AG04450 (cell line): ENCODE results near the gene PRKRA. TPM values are rescaled to one million over a fixed set of nuclear protein-coding genes. Genes with fewer than 3 reads are reported as not detected.
"Not testable (repeated sequence)": the region's sequence is repeated elsewhere in the genome, so short reads cannot be mapped to it uniquely, and the experiment has no call there.

Source experiments
- CTCF ChIA-PET: fragments of 300-600, 350-600 bp; formaldehyde crosslinking; extraction: SDS; loops from one replicate; lab custom pipeline; 2022; ENCODE audit warnings: antibody characterized with exemption, inconsistent platforms; lab: Charles Lee
- POLR2A ChIA-PET: fragments of 350-600 bp; formaldehyde crosslinking; extraction: SDS; loops from one replicate; lab custom pipeline; 2021; ENCODE audit warnings: antibody characterized with exemption, inconsistent platforms; lab: Yijun Ruan, JAX
- DNase-seq: peaks from one replicate; pipeline ENCODE4 v3.0.0-alpha.2; 2011; ENCODE audit warnings: low read depth, low spot score
- H3K27ac ChIP-seq: one replicate; pipeline ENCODE4 v1.5.1; 2012; ENCODE audit warnings: low read depth, low read length, control low read depth
- H3K27me3 ChIP-seq: one replicate; pipeline ENCODE4 v1.6.0; 2012; ENCODE audit warnings: low read length; ENCODE audit not compliant: control insufficient read depth, insufficient read depth
- H3K4me3 ChIP-seq: 2 replicates; pipeline ENCODE4 v1.5.1; 2011; ENCODE audit warnings: mild to moderate bottlenecking, low read depth, low read length, control low read depth
- H3K9me3 ChIP-seq: 2 replicates; pipeline ENCODE4 v1.5.1; 2012; ENCODE audit warnings: low read length; ENCODE audit not compliant: control insufficient read depth, insufficient read depth
- polyA plus RNA-seq: library from polyadenylated mRNA; depleted of rRNA; stranded (reverse); fragments of >200 nt; gene quantifications from 2 replicates; pipeline ENCODE4 v1.2.3, GENCODE V29; 2011
- TF ChIP-seq, protein P1 (sequence below): IDR thresholded peaks from 2 replicates; pipeline ENCODE4 v1.5.1; 2011; ENCODE audit warnings: low read depth, low read length, control low read depth, inconsistent platforms

PRKRA gene
- polyA plus RNA-seq, 1 experiment: 58.6 TPM

DNA sequence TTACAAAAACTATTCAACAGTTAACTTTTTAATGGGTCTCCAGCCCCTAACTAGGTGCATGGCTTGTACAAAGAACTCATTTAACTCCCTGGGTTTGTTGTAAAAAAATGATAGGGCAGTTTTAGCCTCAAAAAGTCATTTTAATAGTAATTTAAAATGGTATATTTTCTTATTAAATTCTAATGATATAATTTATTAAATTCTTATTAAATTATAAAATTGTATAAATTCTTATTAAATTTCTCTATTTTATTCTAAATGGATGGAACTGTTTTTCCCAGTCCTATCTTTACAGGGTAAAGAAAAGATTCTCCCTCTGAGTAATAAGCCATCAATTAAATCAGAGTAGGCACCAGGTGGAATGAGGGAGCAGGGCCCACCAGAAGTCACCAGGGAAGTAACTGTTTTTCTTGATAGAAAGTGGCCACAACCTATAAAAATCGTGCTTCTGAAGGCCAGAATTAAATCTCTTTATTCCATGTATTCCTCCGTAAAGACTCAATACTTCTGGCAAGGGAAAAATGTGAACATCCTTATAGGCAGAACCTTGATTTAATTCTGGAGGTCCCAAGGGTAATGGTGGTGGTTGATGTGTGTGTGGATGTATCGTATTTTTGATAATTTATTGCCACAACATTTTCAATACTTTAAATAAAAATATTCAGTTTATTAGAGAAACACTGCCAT, 26.6 kb upstream of the PRKRA start:
- POLR2A ChIA-PET: no interaction called here
- DNase-seq: no peak
- Histone ChIP-seq H3K4me3 (peak overlapping the region; percentile 75), H3K27ac (peak overlapping the region; percentile 95), H3K27me3 (no peaks in the 10 kb centered on the region), H3K9me3 (no peaks in the 10 kb centered on the region)
- TF ChIP-seq, protein P1, sequence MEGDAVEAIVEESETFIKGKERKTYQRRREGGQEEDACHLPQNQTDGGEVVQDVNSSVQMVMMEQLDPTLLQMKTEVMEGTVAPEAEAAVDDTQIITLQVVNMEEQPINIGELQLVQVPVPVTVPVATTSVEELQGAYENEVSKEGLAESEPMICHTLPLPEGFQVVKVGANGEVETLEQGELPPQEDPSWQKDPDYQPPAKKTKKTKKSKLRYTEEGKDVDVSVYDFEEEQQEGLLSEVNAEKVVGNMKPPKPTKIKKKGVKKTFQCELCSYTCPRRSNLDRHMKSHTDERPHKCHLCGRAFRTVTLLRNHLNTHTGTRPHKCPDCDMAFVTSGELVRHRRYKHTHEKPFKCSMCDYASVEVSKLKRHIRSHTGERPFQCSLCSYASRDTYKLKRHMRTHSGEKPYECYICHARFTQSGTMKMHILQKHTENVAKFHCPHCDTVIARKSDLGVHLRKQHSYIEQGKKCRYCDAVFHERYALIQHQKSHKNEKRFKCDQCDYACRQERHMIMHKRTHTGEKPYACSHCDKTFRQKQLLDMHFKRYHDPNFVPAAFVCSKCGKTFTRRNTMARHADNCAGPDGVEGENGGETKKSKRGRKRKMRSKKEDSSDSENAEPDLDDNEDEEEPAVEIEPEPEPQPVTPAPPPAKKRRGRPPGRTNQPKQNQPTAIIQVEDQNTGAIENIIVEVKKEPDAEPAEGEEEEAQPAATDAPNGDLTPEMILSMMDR: no peak
- CTCF ChIA-PET: no interaction called here

DNA sequence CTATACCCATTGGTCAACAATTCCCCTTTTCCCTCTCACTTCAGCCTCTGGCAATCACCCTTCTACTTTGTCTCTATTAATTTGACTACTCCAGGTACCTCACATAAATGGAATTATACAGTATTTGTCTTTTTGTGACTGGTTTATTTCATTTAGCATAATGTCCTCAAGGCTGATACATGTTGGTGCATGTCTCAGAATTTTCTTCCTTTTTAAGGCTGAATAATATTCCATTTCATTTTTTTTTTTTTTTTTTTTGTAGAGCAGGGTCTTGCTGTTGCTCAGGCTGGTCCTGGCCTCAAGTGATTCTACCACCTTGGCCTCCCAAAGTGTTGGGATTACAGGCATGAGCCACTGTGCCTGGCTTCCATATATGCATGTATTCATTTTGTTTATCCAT, 25.5 kb upstream of the PRKRA start:
- ChIA-PET POLR2A (no interaction called here), CTCF (interaction anchor here (0.7 kb wide), 1 partner anchor 57 kb away, joined by 3 read pairs; no protein-coding TSS in a partner anchor)
- Histone ChIP-seq H3K4me3 (peak overlapping the region; percentile 75), H3K27ac (no peak overlapping the region), H3K9me3 (no peaks in the 10 kb centered on the region), H3K27me3 (no peaks in the 10 kb centered on the region)
- TF ChIP-seq, protein P1: no peak
- DNase-seq: no peak

DNA sequence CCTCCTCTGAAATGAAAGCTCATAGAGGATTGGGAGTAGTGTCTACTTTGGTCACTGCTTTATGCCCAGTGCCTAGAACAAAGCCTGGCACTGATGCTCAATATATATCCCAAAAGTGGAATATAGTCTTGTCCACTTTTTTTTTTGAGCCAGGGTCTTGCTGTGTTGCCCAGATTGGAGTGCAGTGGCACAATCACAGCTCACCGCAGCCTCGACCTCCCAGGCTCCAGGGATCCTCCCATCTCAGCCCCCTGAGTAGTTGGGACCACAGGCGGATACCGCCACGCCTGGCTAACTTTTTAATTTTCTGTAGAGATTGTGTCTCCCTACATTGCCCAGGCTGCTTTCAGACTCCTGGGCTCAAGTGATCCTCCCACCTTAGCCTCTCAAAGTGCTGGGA, 23.6 kb upstream of the PRKRA start:
- Histone ChIP-seq H3K27ac (no peak overlapping the region), H3K9me3 (no peaks in the 10 kb centered on the region), H3K27me3 (no peaks in the 10 kb centered on the region), H3K4me3 (no peak overlapping the region)
- DNase-seq: no peak
- POLR2A ChIA-PET: no interaction called here
- CTCF ChIA-PET: interaction anchor here (0.6 kb wide), 1 partner anchor 363 kb away, joined by 3 read pairs; no protein-coding TSS in a partner anchor
- TF ChIP-seq, protein P1: no peak

DNA sequence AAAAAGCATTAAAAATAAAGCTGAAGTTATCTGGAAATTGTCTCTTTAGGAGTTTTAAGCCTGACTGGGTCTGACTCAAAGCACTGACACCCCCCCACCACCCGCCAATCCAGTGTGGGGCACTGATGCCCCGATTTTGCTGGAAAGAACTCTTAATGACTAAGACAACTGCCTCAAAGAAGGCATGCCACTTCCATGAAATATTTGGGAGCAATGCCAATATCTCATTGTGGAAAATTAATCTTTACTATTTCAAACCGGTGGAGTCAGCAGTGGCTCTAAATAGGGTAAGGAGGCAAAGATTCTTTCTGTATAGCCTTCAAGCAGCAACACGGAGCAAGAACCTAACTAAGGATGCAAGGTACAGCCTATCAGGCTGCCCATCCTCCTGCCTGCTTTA, 23.0 kb upstream of the PRKRA start:
- no peak overlapping the region for H3K4me3 ChIP-seq
- no peak for DNase-seq
- POLR2A ChIA-PET: no interaction called here

DNA sequence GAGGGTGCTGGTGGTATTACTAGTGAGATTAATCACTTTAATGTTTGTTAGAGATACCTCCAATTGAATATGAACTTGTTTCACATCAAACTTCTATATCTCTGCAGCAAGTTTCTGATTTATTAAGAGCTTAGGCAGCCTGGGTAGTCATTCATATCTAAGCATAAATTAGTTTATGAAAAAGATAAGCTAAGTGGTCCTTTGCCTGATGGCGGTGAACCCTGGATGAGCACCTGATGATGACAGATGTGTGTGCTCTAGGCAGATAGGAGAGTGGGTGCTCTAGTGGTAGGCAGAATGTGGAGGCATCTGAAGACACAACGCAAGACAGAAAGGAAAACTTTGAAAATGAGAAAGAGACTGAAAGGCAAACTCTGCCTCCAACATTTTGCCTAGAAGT, 22.4 kb upstream of the PRKRA start:
- Histone ChIP-seq H3K27ac (no peak overlapping the region), H3K4me3 (no peak overlapping the region), H3K27me3 (no peaks in the 10 kb centered on the region), H3K9me3 (no peaks in the 10 kb centered on the region)
- POLR2A ChIA-PET: no interaction called here
- DNase-seq: no peak
- TF ChIP-seq, protein P1: no peak
- CTCF ChIA-PET: interaction anchor here (1.4 kb wide), 1 partner anchor 54 kb away, joined by 3 read pairs; no protein-coding TSS in a partner anchor

More for the DNA sequence above, 23.0 kb upstream of the PRKRA start:
- CTCF ChIA-PET: interaction anchor here (1.4 kb wide), 1 partner anchor 55 kb away, joined by 3 read pairs; no protein-coding TSS in a partner anchor
- TF ChIP-seq, protein P1: no peak
- Histone ChIP-seq H3K27me3 (no peaks in the 10 kb centered on the region), H3K27ac (no peak overlapping the region), H3K9me3 (no peaks in the 10 kb centered on the region)

DNA sequence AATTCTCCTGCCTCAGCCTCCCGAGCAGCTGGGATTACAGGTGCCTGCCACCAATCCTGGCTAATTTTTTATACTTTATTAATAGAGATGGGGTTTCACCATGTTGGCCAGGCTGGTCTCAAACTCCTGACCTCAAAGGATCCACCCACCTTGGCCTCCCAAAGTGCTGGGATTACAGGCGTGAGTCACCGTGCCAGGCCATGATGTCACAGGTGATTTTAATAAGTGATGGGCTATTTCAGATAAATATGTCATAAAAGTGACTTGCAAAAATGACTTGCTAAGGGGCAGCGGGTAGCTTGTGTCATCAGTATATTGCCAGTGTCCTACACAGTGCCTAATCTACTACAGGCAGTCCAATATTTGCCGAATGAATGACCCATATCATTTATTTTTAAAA, 20.3 kb upstream of the PRKRA start:
- H3K27me3 ChIP-seq, POLR2A ChIA-PET, DNase-seq, H3K4me3 ChIP-seq, H3K27ac ChIP-seq, H3K9me3 ChIP-seq: not testable (repeated sequence)
- CTCF ChIA-PET: interaction anchor here (0.8 to 0.9 kb wide), 2 partner anchors 56 to 360 kb away, joined by 3 to 8 read pairs; no protein-coding TSS in a partner anchor
